Esophagus squamous epithelium (tissue), 5 donors: ENCODE measurements around the gene CMTM3. TPM values are rescaled to one million over a fixed set of nuclear protein-coding genes. Genes with fewer than 3 reads are reported as not detected.

ENCODE experiments used
- DNase-seq: peaks from one replicate; lab custom pipeline; 2025; lab: John Stamatoyannopoulos, UW
- H3K27ac ChIP-seq, 4 donors: fragments of 200-600 bp; sonication (generic); one replicate each; pipeline ENCODE4 v1.5.1; 2016 to 2019; ENCODE audit warnings: mild to moderate bottlenecking in 1 of 4
- H3K27me3 ChIP-seq, 4 donors: fragments of 200-600 bp; sonication (generic); 1 replicate in 3 of 4; 2 replicates in 1 of 4; pipeline versions ENCODE4 v1.5.1 to v1.6.0; 2017 to 2021; ENCODE audit warnings: antibody characterized with exemption in 1 of 4
- H3K36me3 ChIP-seq, 3 donors: fragments of 200-600 bp; sonication (generic); one replicate each; pipeline ENCODE4 v1.5.1; 2016 to 2019
- H3K4me1 ChIP-seq, 3 donors: fragments of 200-600 bp; sonication (generic); one replicate each; pipeline ENCODE4 v1.5.1; 2017 to 2019
- H3K4me3 ChIP-seq, 4 donors: fragments of 200-600 bp; sonication (generic); 1 replicate in 3 of 4; 2 replicates in 1 of 4; pipeline ENCODE4 v1.5.1; 2016 to 2019; ENCODE audit warnings: mild to moderate bottlenecking in 2 of 4, moderate library complexity in 1 of 4
- H3K9me3 ChIP-seq, 3 donors: fragments of 200-600 bp; sonication (generic); one replicate each; pipeline ENCODE4 v1.5.1; 2016 to 2019
- CTCF ChIP-seq, 6 experiments: fragments of 450-650 bp in 4 of 6; fragments of 200-600 bp in 2 of 6; sonication (generic) in 2 of 6; IDR thresholded peaks; one replicate each; pipeline ENCODE4 v1.5.1; 2016 to 2019; ENCODE audit warnings: antibody characterized with exemption in 6 of 6, mild to moderate bottlenecking in 4 of 6, moderate library complexity in 4 of 6
- POLR2A ChIP-seq, 4 donors: fragments of 450-650 bp; IDR thresholded peaks; one replicate each; pipeline ENCODE4 v1.6.1; 2017; ENCODE audit warnings: antibody characterized with exemption in 4 of 4, mild to moderate bottlenecking in 4 of 4, moderate library complexity in 3 of 4
- WGBS, 2 donors: methylation state at CpG; one replicate each; pipeline ENCODE4 v1.1.5; 2018; 5-methylcytosine and 5-hydroxymethylcytosine counted together
- intact Hi-C: fragments of 100-400 bp; cut with DNase I; formaldehyde crosslinking; loops from one replicate; pipeline ENCODE4 v1.15.0; 2022
- total RNA-seq, 4 donors: library from RNA; depleted of rRNA; stranded (reverse); fragments of >200 nt; gene quantifications; one replicate each; pipeline ENCODE4 v1.1.0, GENCODE V29; 2016
- donor health status: DM: yes; HTN: yes; CAD: no.

CMTM3 gene
- total RNA-seq, 4 donors from 2014 or later = 4.0 to 19.6 (median 8.9) TPM

GRCh38 chr16:66569131-66569530 lies 35.4 kb upstream of the CMTM3 start:
- Histone ChIP-seq H3K4me3 (no peak overlapping the region), H3K9me3 (no peaks in the 10 kb centered on the region), H3K4me1 (peaks cover 0 to 16% (median 0%) of the 10 kb centered on the region in 3 donors), H3K27ac (no peak overlapping the region), H3K36me3 (peaks cover 0 to 33% (median 5%) of the 10 kb centered on the region in 3 donors), H3K27me3 (no peaks in the 10 kb centered on the region)
- 95% methylated on average over 1 of the region's 1 CpG for WGBS, 2 donors
- intact Hi-C loops = no loop called here
- no peak for DNase-seq
- TF ChIP-seq CTCF (IDR thresholded peaks at IDR 0.05) (no peak), POLR2A (IDR thresholded peaks at IDR 0.05) (no peak)

GRCh38 chr16:66569827-66570405 lies 34.6 kb upstream of the CMTM3 start:
- no peaks in the 10 kb centered on the region for H3K9me3 ChIP-seq
- H3K27ac ChIP-seq = no peak overlapping the region
- no peak overlapping the region for H3K4me3 ChIP-seq
- no peak for DNase-seq
- peaks cover 0 to 16% (median 0%) of the 10 kb centered on the region in 3 donors for H3K4me1 ChIP-seq
- peaks cover 0 to 25% (median 5%) of the 10 kb centered on the region in 3 donors for H3K36me3 ChIP-seq
- TF ChIP-seq POLR2A (IDR thresholded peaks at IDR 0.05) (no peak), CTCF (IDR thresholded peaks at IDR 0.05) (no peak)
- WGBS, 2 donors = 58 to 61% methylated on average over 3 of the region's 3 CpGs
- intact Hi-C loops = no loop called here
- H3K27me3 ChIP-seq = no peaks in the 10 kb centered on the region

GRCh38 chr16:66572356-66572755 lies 32.1 kb upstream of the CMTM3 start:
- Histone ChIP-seq H3K27ac (no peak overlapping the region), H3K27me3 (peaks cover 0 to 13% (median 0%) of the 10 kb centered on the region in 4 donors), H3K4me3 (no peak overlapping the region), H3K4me1 (peaks cover 0 to 16% (median 0%) of the 10 kb centered on the region in 3 donors), H3K9me3 (no peaks in the 10 kb centered on the region), H3K36me3 (peaks cover 0 to under 1% (median 0%) of the 10 kb centered on the region in 3 donors)
- intact Hi-C loops = no loop called here
- WGBS, 2 donors = 40 to 50% methylated on average over 1 to 2 of the region's 2 CpGs
- no peak for DNase-seq
- TF ChIP-seq CTCF (IDR thresholded peaks at IDR 0.05) (no peak), POLR2A (IDR thresholded peaks at IDR 0.05) (no peak)

GRCh38 chr16:66574081-66574480 lies 30.4 kb upstream of the CMTM3 start:
- H3K9me3 ChIP-seq = no peaks in the 10 kb centered on the region
- no peak for DNase-seq
- H3K36me3 ChIP-seq = no peaks in the 10 kb centered on the region
- peaks cover 0 to 30% (median 0%) of the 10 kb centered on the region in 4 donors for H3K27me3 ChIP-seq
- TF ChIP-seq POLR2A (IDR thresholded peaks at IDR 0.05) (no peak), CTCF (IDR thresholded peaks at IDR 0.05) (no peak)
- intact Hi-C loops = no loop called here
- H3K4me3 ChIP-seq = no peak overlapping the region
- 100% methylated on average over 1 of the region's 1 CpG for WGBS, 2 donors
- H3K4me1 ChIP-seq = peaks cover 6 to 28% (median 11%) of the 10 kb centered on the region in 3 donors
- H3K27ac ChIP-seq = no peak overlapping the region

GRCh38 chr16:66574531-66574930 lies 30.0 kb upstream of the CMTM3 start:
- Histone ChIP-seq H3K27me3 (peaks cover 0 to 35% (median 0%) of the 10 kb centered on the region in 4 donors), H3K27ac (no peak overlapping the region), H3K4me3 (no peak overlapping the region), H3K36me3 (no peaks in the 10 kb centered on the region), H3K4me1 (peaks cover 7 to 28% (median 14%) of the 10 kb centered on the region in 3 donors), H3K9me3 (no peaks in the 10 kb centered on the region)
- 90 to 92% methylated on average over 3 of the region's 3 CpGs for WGBS, 2 donors
- TF ChIP-seq CTCF (IDR thresholded peaks at IDR 0.05) = no peak
- TF ChIP-seq POLR2A (IDR thresholded peaks at IDR 0.05) = no peak
- DNase-seq = no peak
- intact Hi-C loops = no loop called here
